Activated T-helper 2 cell treated with anti-CD3 and anti-CD28 coated beads, Interferon-gamma antibody, Interleukin-2, Interleukin-4, amounts not matched to agents 10 μg/mL and 5 μg/mL and 100 μg/mL, durations not matched to agents 14 hours and 24 hours and 36 hours (primary cell): Measurements from ENCODE around the gene SNRPE. TPM values are rescaled to one million over a fixed set of nuclear protein-coding genes. Genes with fewer than 3 reads are reported as not detected.
"Not testable (repeated sequence)": the region's sequence is repeated elsewhere in the genome, so short reads cannot be mapped to it uniquely, and the experiment has no call there.

Experiments used
- DNase-seq: peaks from one replicate; pipeline ENCODE4 v3.0.0; 2021; ENCODE audit warnings: low spot score
- H3K27ac Mint-ChIP-seq: one replicate; pipeline ENCODE4 v1.8.0; 2021; ENCODE audit warnings: mixed read lengths
- H3K27me3 Mint-ChIP-seq: one replicate; pipeline ENCODE4 v1.8.0; 2021; ENCODE audit warnings: low read depth, mixed read lengths
- H3K36me3 Mint-ChIP-seq: one replicate; pipeline ENCODE4 v1.8.0; 2021; ENCODE audit warnings: low read depth, mixed read lengths
- H3K4me1 Mint-ChIP-seq: one replicate; pipeline ENCODE4 v1.8.0; 2021; ENCODE audit warnings: low read depth, mixed read lengths
- H3K4me3 Mint-ChIP-seq: one replicate; pipeline ENCODE4 v1.8.0; 2021; ENCODE audit warnings: low read depth, mild to moderate bottlenecking, moderate library complexity, mixed read lengths
- H3K9me3 Mint-ChIP-seq: one replicate; pipeline ENCODE4 v1.8.0; 2021; ENCODE audit warnings: mixed read lengths
- intact Hi-C: fragments of 100-400 bp; cut with micrococcal nuclease; formaldehyde crosslinking; loops from one replicate; pipeline ENCODE4 v1.15.1; 2023
- total RNA-seq: library from RNA; stranded (reverse); gene quantifications from 2 replicates; pipeline ENCODE4 v1.2.3, GENCODE V29; 2022

SNRPE gene
- 240 and 255 TPM in 2 replicates for total RNA-seq

- peak within 1 kb of the TSS; percentile 97 for H3K27ac Mint-ChIP-seq
- H3K36me3 Mint-ChIP-seq = peaks cover 44% of the 10 kb centered on the region
- H3K4me3 Mint-ChIP-seq = peak within 1 kb of the TSS; percentile 100
- no peaks in the 10 kb centered on the region for H3K9me3 Mint-ChIP-seq
- H3K4me1 Mint-ChIP-seq = peaks cover 15% of the 10 kb centered on the region
- intact Hi-C loops = loop anchor here (1.0 to 5.0 kb wide), 4 partner anchors 66 to 549 kb away; partner anchors contain the start of genes PPP1R15B, ZBED6 and ZC3H11A
- peak; percentile 96 for DNase-seq
- H3K27me3 Mint-ChIP-seq = no peaks in the 10 kb centered on the region
These were observed at the start of gene SNRPE for GRCh38 chr1:203861379-203862184. TSS of gene SNRPE (plus strand) at chr1:203861599. CDS start at chr1:203861660, 61 bp downstream.

DNA sequence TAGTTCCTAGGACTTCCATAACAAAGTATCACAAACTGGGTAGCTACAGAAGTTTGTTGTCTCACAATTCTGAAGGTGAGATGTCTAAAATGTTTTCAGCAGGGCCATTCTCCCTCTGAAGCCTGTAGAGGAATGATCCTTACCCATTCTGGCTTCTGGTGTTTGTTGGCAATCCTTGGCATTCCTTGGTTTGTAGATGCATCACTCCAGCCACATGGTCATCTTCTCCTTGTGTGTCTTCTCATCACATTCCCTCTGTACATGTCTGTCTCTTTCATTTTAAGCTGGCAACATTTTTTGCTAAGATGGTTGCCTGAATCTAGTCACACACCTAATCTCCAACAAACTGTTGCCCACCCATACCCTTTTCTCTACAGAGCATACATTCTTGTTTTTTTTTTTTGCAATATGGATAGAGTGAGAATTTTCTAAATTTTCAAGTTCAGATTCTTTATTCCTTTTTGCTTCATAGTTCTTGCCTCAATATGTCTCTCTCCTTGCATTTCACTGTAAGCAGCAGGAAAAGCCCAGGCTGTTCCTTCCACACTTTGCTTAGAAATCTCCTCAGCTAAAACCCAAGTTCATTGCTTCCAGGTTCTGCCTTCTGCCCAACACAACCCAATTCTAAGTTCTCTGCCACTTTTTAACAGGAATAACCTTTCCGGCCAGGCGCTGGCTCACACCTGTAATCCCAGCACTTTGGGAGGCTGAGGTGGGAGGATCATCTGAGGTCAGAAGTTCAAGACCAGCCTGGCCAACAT, 47.6 kb upstream of the SNRPE start:
- Mint-ChIP-seq H3K36me3 (peaks cover 53% of the 10 kb centered on the region), H3K27ac (no peak overlapping the region), H3K27me3 (no peaks in the 10 kb centered on the region), H3K4me1 (peaks cover 7% of the 10 kb centered on the region), H3K9me3 (no peaks in the 10 kb centered on the region), H3K4me3 (no peak overlapping the region)
- no peak for DNase-seq
- intact Hi-C loops = no loop called here

DNA sequence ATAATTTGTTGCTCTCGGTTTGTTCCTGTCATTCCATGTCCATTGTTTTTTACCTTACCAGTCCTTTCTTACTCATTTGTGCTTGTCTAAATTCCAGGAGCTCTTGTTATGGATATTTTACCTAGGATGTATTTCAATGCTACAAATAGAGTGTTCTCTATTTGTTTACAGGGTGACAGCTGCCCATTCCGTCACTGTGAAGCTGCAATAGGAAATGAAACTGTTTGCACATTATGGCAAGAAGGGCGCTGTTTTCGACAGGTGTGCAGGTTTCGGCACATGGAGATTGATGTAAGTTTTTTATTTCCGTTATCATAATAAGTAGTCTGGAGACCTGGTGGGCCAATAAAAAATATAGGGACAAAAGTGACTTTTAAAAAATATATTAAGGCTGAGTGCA, 43.0 kb upstream of the SNRPE start:
- Mint-ChIP-seq H3K9me3 (no peaks in the 10 kb centered on the region), H3K4me1 (peaks cover 5% of the 10 kb centered on the region), H3K27me3 (no peaks in the 10 kb centered on the region), H3K27ac (no peak overlapping the region), H3K4me3 (no peak overlapping the region), H3K36me3 (peaks cover 67% of the 10 kb centered on the region)
- intact Hi-C loops = no loop called here
- no peak for DNase-seq

GRCh38 chr1:203823306-203823705, 38.1 kb upstream of the SNRPE start:
- Mint-ChIP-seq H3K4me3 (no peak overlapping the region), H3K27me3 (no peaks in the 10 kb centered on the region), H3K36me3 (peaks cover 69% of the 10 kb centered on the region), H3K27ac (no peak overlapping the region), H3K9me3 (no peaks in the 10 kb centered on the region), H3K4me1 (peaks cover 4% of the 10 kb centered on the region)
- intact Hi-C loops = no loop called here
- no peak for DNase-seq

- Mint-ChIP-seq H3K9me3 (no peaks in the 10 kb centered on the region), H3K27me3 (no peaks in the 10 kb centered on the region), H3K27ac (no peak overlapping the region), H3K4me3 (no peak overlapping the region), H3K4me1 (peaks cover 4% of the 10 kb centered on the region), H3K36me3 (peaks cover 72% of the 10 kb centered on the region)
- intact Hi-C loops = no loop called here
- no peak for DNase-seq
These were observed 35.2 kb upstream of the SNRPE start for GRCh38 chr1:203826175-203826574.

DNA sequence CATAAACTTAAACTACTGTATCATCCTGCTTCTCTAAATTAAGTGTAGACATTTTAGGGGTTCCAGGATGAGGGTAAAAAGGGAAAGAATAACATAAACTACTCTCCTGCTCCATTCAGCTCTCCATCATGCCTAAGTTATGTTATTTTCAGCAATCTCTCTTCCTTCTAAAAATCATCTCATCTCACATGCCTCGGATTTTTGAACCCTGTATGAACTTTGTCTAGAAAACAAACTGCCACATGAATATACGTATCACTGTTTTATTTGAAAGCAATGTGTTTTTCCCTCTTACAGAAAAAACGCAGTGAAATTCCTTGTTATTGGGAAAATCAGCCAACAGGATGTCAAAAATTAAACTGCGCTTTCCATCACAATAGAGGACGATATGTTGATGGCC, 33.4 kb upstream of the SNRPE start:
- intact Hi-C loops = no loop called here
- H3K36me3 Mint-ChIP-seq = peaks cover 64% of the 10 kb centered on the region
- no peak overlapping the region for H3K27ac Mint-ChIP-seq
- H3K4me3 Mint-ChIP-seq = no peak overlapping the region
- no peaks in the 10 kb centered on the region for H3K9me3 Mint-ChIP-seq
- no peaks in the 10 kb centered on the region for H3K27me3 Mint-ChIP-seq
- no peak for DNase-seq
- peaks cover 4% of the 10 kb centered on the region for H3K4me1 Mint-ChIP-seq

DNA sequence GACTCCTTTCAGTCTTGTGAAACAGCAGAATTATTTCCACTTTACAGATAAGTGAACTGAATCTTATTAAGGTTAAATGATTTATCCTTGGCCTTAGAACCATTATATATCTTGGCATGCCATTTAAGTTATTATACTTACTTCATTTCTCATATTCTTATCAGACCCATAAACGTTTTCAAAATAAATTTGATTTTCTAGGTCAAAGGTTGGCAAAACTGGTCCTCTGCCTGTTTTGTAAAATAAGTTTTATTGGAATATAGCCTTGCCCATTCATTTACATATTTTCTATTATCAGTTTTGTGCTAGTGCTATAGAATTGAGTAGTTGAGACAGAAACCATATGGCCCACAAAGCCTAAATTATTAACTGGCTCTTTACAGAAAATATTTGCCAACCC, 32.9 kb upstream of the SNRPE start:
- no peak for DNase-seq
- peaks cover 4% of the 10 kb centered on the region for H3K4me1 Mint-ChIP-seq
- intact Hi-C loops = no loop called here

GRCh38 chr1:203829247-203829646, 32.2 kb upstream of the SNRPE start:
- H3K27ac Mint-ChIP-seq, H3K9me3 Mint-ChIP-seq, H3K4me3 Mint-ChIP-seq, DNase-seq, intact Hi-C loops, H3K27me3 Mint-ChIP-seq, H3K4me1 Mint-ChIP-seq: not testable (repeated sequence)
- H3K36me3 Mint-ChIP-seq = peaks cover 61% of the 10 kb centered on the region

More for the DNA sequence above, 32.9 kb upstream of the SNRPE start:
- Mint-ChIP-seq H3K27me3 (no peaks in the 10 kb centered on the region), H3K4me3 (no peak overlapping the region), H3K9me3 (no peaks in the 10 kb centered on the region), H3K27ac (no peak overlapping the region), H3K36me3 (peaks cover 60% of the 10 kb centered on the region)

- H3K36me3 Mint-ChIP-seq = peaks cover 60% of the 10 kb centered on the region
- H3K27ac Mint-ChIP-seq = no peak overlapping the region
- intact Hi-C loops = no loop called here
- H3K27me3 Mint-ChIP-seq = no peaks in the 10 kb centered on the region
- no peaks in the 10 kb centered on the region for H3K9me3 Mint-ChIP-seq
- no peak for DNase-seq
- H3K4me1 Mint-ChIP-seq = no peaks in the 10 kb centered on the region
- H3K4me3 Mint-ChIP-seq = no peak overlapping the region
These were observed 25.9 kb upstream of the SNRPE start for GRCh38 chr1:203835476-203835875.

- H3K27me3 Mint-ChIP-seq = no peaks in the 10 kb centered on the region
- H3K27ac Mint-ChIP-seq = no peak overlapping the region
- no peak overlapping the region for H3K4me3 Mint-ChIP-seq
- no peaks in the 10 kb centered on the region for H3K4me1 Mint-ChIP-seq
- H3K9me3 Mint-ChIP-seq = no peaks in the 10 kb centered on the region
- DNase-seq = no peak
- intact Hi-C loops = no loop called here
- H3K36me3 Mint-ChIP-seq = peaks cover 70% of the 10 kb centered on the region
These were observed 22.3 kb upstream of the SNRPE start for GRCh38 chr1:203839081-203839480.

- no peaks in the 10 kb centered on the region for H3K4me1 Mint-ChIP-seq
- no peak overlapping the region for H3K4me3 Mint-ChIP-seq
- peaks cover 73% of the 10 kb centered on the region for H3K36me3 Mint-ChIP-seq
- H3K9me3 Mint-ChIP-seq = no peaks in the 10 kb centered on the region
- no peak for DNase-seq
- intact Hi-C loops = no loop called here
- no peak overlapping the region for H3K27ac Mint-ChIP-seq
- no peaks in the 10 kb centered on the region for H3K27me3 Mint-ChIP-seq
These were observed 21.1 kb upstream of the SNRPE start for GRCh38 chr1:203840208-203840808.

DNA sequence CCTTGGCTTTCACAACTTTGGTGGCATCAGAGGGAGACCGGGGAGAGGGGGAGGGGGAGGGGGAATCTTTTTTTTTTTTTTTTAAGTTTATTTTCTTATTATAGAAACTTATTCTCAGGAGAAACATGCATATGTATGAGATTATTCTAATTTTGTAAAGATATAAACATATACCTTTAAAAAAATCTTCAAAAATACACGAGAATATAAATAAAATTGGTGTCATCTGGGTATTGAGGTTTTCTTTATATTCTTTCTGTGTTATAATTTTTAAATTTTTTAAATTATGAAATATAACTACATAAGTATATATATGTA, 18.9 kb upstream of the SNRPE start:
- H3K27ac Mint-ChIP-seq = no peak overlapping the region
- H3K36me3 Mint-ChIP-seq = peaks cover 80% of the 10 kb centered on the region
- no peak for DNase-seq
- H3K27me3 Mint-ChIP-seq = no peaks in the 10 kb centered on the region
- H3K9me3 Mint-ChIP-seq = no peaks in the 10 kb centered on the region
- no peaks in the 10 kb centered on the region for H3K4me1 Mint-ChIP-seq
- H3K4me3 Mint-ChIP-seq = no peak overlapping the region
- intact Hi-C loops = no loop called here

- Mint-ChIP-seq H3K4me1 (no peaks in the 10 kb centered on the region), H3K4me3 (no peak overlapping the region), H3K27me3 (no peaks in the 10 kb centered on the region), H3K36me3 (peaks cover 78% of the 10 kb centered on the region), H3K9me3 (no peaks in the 10 kb centered on the region), H3K27ac (no peak overlapping the region)
- intact Hi-C loops = no loop called here
- no peak for DNase-seq
These were observed 18.0 kb upstream of the SNRPE start for GRCh38 chr1:203843435-203843834.
